HG03066 (cell line): Measurements from ENCODE around the gene PRAMEF6.
"Not testable (repeated sequence)": the region's sequence is repeated elsewhere in the genome, so short reads cannot be mapped to it uniquely, and the experiment has no call there.

Source experiments
- ATAC-seq: cut with Tn5 transposase; IDR thresholded peaks from one replicate; pipeline ENCODE4 v1.9.1; 2021; ENCODE audit warnings: low read depth; ENCODE audit not compliant: unreplicated experiment

The PRAMEF6 gene

GRCh38 chr1:12947480-12947879, at the start of gene PRAMEF6:
PRAMEF6 (minus strand) TSS chr1:12947580; CDS start chr1:12942518, 5,062 bp downstream.
- not testable (repeated sequence) for ATAC-seq

- ATAC-seq = not testable (repeated sequence)
Measured at GRCh38 chr1:12924368-12924767, 23.0 kb downstream of the PRAMEF6 start.

- ATAC-seq = not testable (repeated sequence)
Measured at GRCh38 chr1:12921749-12922148, 25.6 kb downstream of the PRAMEF6 start.

- not testable (repeated sequence) for ATAC-seq
Measured at GRCh38 chr1:12916310-12916709, 31.1 kb downstream of the PRAMEF6 start, which contains the start of gene PRAMEF7. PRAMEF7 (plus strand) TSS chr1:12916610; CDS start chr1:12917693, 1,083 bp downstream.

- not testable (repeated sequence) for ATAC-seq
Measured at GRCh38 chr1:12903793-12904572, 43.4 kb downstream of the PRAMEF6 start.

- ATAC-seq = not testable (repeated sequence)
Measured at GRCh38 chr1:12899186-12899585, 48.2 kb downstream of the PRAMEF6 start.

GRCh38 chr1:12898170-12898569, 49.2 kb downstream of the PRAMEF6 start, which contains the start of gene PRAMEF10:
PRAMEF10 (minus strand) TSS chr1:12898270; CDS start chr1:12895847, 2,423 bp downstream.
- ATAC-seq = not testable (repeated sequence)
